ENCODE data around the gene PTH1R.
"Not testable (repeated sequence)": the region's sequence is repeated elsewhere in the genome, so short reads cannot be mapped to it uniquely, and the experiment has no call there.

DNA sequence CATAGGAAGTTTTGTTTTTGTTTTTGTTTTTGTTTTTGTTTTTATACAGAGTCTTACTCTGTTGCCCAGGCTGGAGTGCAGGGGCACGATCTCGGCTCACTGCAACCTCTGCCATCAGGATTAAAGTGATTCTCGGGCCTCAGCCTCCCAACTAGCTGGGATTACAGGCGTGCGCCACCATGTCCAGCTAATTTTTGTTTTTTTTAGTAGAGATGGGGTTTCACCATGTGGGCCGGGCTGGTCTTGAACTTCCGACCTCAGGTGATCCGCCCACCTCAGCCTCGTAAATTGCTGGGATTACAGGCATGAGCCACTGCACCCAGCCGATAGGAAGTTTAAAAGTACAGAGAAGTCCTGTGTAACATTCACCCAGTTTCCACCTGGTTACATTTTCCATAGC, 33.4 kb downstream of the PTH1R start:
- TF ChIP-seq POLR2A (IDR thresholded peaks at IDR 0.05): not testable (repeated sequence)
- TF ChIP-seq, protein P1, sequence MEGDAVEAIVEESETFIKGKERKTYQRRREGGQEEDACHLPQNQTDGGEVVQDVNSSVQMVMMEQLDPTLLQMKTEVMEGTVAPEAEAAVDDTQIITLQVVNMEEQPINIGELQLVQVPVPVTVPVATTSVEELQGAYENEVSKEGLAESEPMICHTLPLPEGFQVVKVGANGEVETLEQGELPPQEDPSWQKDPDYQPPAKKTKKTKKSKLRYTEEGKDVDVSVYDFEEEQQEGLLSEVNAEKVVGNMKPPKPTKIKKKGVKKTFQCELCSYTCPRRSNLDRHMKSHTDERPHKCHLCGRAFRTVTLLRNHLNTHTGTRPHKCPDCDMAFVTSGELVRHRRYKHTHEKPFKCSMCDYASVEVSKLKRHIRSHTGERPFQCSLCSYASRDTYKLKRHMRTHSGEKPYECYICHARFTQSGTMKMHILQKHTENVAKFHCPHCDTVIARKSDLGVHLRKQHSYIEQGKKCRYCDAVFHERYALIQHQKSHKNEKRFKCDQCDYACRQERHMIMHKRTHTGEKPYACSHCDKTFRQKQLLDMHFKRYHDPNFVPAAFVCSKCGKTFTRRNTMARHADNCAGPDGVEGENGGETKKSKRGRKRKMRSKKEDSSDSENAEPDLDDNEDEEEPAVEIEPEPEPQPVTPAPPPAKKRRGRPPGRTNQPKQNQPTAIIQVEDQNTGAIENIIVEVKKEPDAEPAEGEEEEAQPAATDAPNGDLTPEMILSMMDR (IDR thresholded peaks at IDR 0.05): not testable (repeated sequence)

Measured in esophagus squamous epithelium (tissue), 4 donors.